OCI-LY7 (cell line): ENCODE measurements around the gene SRSF10. TPM values are rescaled to one million over a fixed set of nuclear protein-coding genes. Genes with fewer than 3 reads are reported as not detected.
A peak's percentile ranks its signal among the peaks of the same experiment; 100 is the strongest.
"Not testable (repeated sequence)": the region's sequence is repeated elsewhere in the genome, so short reads cannot be mapped to it uniquely, and the experiment has no call there.

Source experiments
- BruUV-seq: library from RNA; stranded (reverse); fragments of 400-500 nt; replicated peaks from 2 replicates; lab custom pipeline; 2021; lab: Mats Ljungman, UMichigan
- CTCF ChIA-PET: fragments of 300-600 bp; sonication (Branson Sonifier 250); formaldehyde crosslinking; loops from one replicate; lab custom pipeline; 2022; ENCODE audit warnings: antibody characterized with exemption; ENCODE audit not compliant: unreplicated experiment; lab: Charles Lee
- POLR2A ChIA-PET: fragments of 300-600 bp; sonication (Branson Sonifier 250); formaldehyde crosslinking; loops from one replicate; lab custom pipeline; 2022; ENCODE audit warnings: antibody characterized with exemption; lab: Charles Lee
- DNase-seq: peaks from one replicate; pipeline ENCODE4 v3.0.0-alpha.2; 2015; ENCODE audit warnings: low spot score
- H2AFZ ChIP-seq: fragments of 200-600 bp; sonication (generic), shearing (Covaris generic); 2 replicates; pipeline ENCODE4 v1.6.1; 2014; ENCODE audit warnings: mild to moderate bottlenecking, antibody characterized with exemption, low read length, moderate library complexity
- H3K27ac ChIP-seq: fragments of 200-600 bp; sonication (generic); 2 replicates; pipeline ENCODE4 v1.5.1; 2014; ENCODE audit warnings: mixed run types, low read depth, mild to moderate bottlenecking, moderate library complexity, low read length, inconsistent platforms; ENCODE audit not compliant: poor library complexity, severe bottlenecking
- H3K36me3 ChIP-seq: fragments of 200-600 bp; sonication (generic); 2 replicates; pipeline ENCODE4 v1.6.1; 2014; ENCODE audit warnings: mild to moderate bottlenecking, antibody characterized with exemption, low read length, moderate library complexity, mixed read lengths; ENCODE audit not compliant: insufficient read depth
- H3K4me1 ChIP-seq: fragments of 200-600 bp; sonication (generic); 2 replicates; pipeline ENCODE4 v1.5.1; 2014; ENCODE audit warnings: mild to moderate bottlenecking, low read length; ENCODE audit not compliant: insufficient read depth, poor library complexity, severe bottlenecking
- H3K4me2 ChIP-seq: fragments of 200-600 bp; sonication (generic); 2 replicates; pipeline ENCODE4 v1.6.1; 2014; ENCODE audit warnings: mild to moderate bottlenecking, low read length
- H3K4me3 ChIP-seq: fragments of 200-600 bp; sonication (generic); 2 replicates; pipeline ENCODE4 v1.5.1; 2014; ENCODE audit warnings: mild to moderate bottlenecking, low read depth, low read length; ENCODE audit not compliant: poor library complexity, severe bottlenecking
- H3K79me2 ChIP-seq: fragments of 200-600 bp; sonication (generic); 2 replicates; pipeline ENCODE4 v1.6.1; 2016; ENCODE audit warnings: low read depth, mild to moderate bottlenecking, low read length, moderate library complexity, mixed read lengths; ENCODE audit not compliant: insufficient read depth
- H3K9me2 ChIP-seq: fragments of 200-600 bp; sonication (generic); 2 replicates; pipeline ENCODE4 v1.6.1; 2016; ENCODE audit warnings: mild to moderate bottlenecking, low read length, mixed read lengths; ENCODE audit not compliant: insufficient read depth
- H3K9me3 ChIP-seq: fragments of 200-600 bp; sonication (generic); 2 replicates; pipeline ENCODE4 v1.6.1; 2014; ENCODE audit warnings: mild to moderate bottlenecking, mixed run types, low read length, mixed read lengths
- H4K20me1 ChIP-seq: fragments of 200-600 bp; sonication (generic); 2 replicates; pipeline ENCODE4 v1.6.1; 2014; ENCODE audit warnings: mild to moderate bottlenecking, antibody characterized with exemption, low read length, moderate library complexity, mixed read lengths; ENCODE audit not compliant: insufficient read depth
- CTCF ChIP-seq: fragments of 200-600 bp; sonication (generic); conservative IDR thresholded peaks from 2 replicates; pipeline ENCODE4 v1.5.1; 2014; ENCODE audit warnings: mild to moderate bottlenecking, antibody characterized with exemption, low read length, moderate library complexity, mixed read lengths
- EZH2phosphoT487 ChIP-seq: fragments of 200-600 bp; sonication (generic); IDR thresholded peaks from 2 replicates; pipeline ENCODE4 v1.6.1; 2018; ENCODE audit warnings: low read depth, borderline replicate concordance, mild to moderate bottlenecking, mixed run types, antibody characterized with exemption, low read length, moderate library complexity, mixed read lengths
- intact Hi-C: fragments of 100-400 bp; cut with micrococcal nuclease; formaldehyde crosslinking; loops from one replicate; pipeline ENCODE4 v1.10.0; 2022; ENCODE audit not compliant: unreplicated experiment
- total RNA-seq, 2 experiments: library from RNA; depleted of rRNA in 1 of 2; stranded (reverse); fragments of >200 nt in 1 of 2; shearing (Covaris generic) in 1 of 2; gene quantifications; 2 replicates each; pipeline ENCODE4 v1.2.3, GENCODE V29; 2014 to 2022

Gene SRSF10
- total RNA-seq, 2 experiments from 2014 or later, result 229 to 335 TPM

- Histone ChIP-seq H3K4me1 (peaks cover 63% of the 10 kb centered on the region), H3K9me3 (no peaks in the 10 kb centered on the region), H3K4me2 (peak overlapping the region; percentile 85), H4K20me1 (peaks cover 13% of the 10 kb centered on the region; the same call in 1 of the 2 replicates), H3K27ac (peak overlapping the region; percentile 97), H3K79me2 (peaks cover 34% of the 10 kb centered on the region), H2AFZ (peak overlapping the region; percentile 43; the same call in 1 of the 2 replicates), H3K36me3 (peaks cover 33% of the 10 kb centered on the region), H3K4me3 (peak overlapping the region; percentile 91), H3K9me2 (no peaks in the 10 kb centered on the region)
- CTCF ChIA-PET, result no interaction called here
- POLR2A ChIA-PET, result interaction anchor here (0.6 to 1.7 kb wide), 6 partner anchors 12 to 429 kb away, joined by 3 to 8 read pairs (median 4); no protein-coding TSS in a partner anchor
- TF ChIP-seq EZH2phosphoT487 (no peak), CTCF (peak; percentile 69)
- DNase-seq, result peak; percentile 98
- intact Hi-C loops, result loop anchor here (1.0 to 5.0 kb wide), 7 partner anchors 21 to 617 kb away; partner anchors contain the start of genes FUCA1, HNRNPR, IFNLR1 and SRSF10
- no TSS peak for BruUV-seq
Observed at GRCh38 chr1:23958810-23959460, 21.2 kb downstream of the SRSF10 start.

DNA sequence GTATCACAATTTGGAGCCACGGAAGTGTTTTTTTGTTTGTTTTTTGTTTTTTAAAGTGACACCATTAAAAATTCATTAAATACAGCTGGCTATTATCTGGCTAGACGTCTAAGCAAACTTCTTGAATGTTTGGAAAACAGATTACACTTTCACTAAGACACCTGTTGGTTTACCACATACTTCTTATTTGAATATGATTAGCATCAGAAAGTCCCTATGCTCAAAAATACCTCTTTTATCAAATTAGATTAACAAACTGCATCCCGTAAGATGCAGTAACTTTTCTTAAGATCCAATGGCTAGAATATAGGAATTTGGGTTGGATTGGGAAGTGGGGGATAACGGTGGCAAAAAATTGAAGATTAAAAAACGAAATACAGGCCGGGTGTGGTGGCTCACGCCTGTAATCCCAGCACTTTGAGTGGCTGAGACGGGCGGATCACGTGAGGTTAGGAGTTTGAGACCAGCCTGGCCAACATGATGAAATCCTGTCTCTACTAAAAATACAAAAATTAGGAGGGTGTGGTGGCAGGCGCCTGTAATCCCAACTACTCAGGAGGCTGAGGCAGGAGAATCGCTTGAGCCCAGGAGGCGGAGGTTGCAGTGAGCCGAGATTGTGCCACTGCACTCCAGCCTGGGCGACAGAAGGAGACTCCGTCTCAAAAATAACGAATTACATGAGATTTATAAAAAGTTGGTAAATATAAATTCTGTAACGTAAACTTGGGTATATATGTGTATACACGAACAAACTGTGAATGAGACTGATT lies 21.9 kb downstream of the SRSF10 start:
- H3K4me2 ChIP-seq, result peak overlapping the region; percentile 85
- CTCF ChIA-PET, H3K9me3 ChIP-seq, H3K9me2 ChIP-seq: not testable (repeated sequence)
- peaks cover 13% of the 10 kb centered on the region; the same call in 1 of the 2 replicates for H4K20me1 ChIP-seq
- peak overlapping the region; percentile 97 for H3K27ac ChIP-seq
- BruUV-seq, result TSS peak; percentile 85
- peaks cover 27% of the 10 kb centered on the region for H3K79me2 ChIP-seq
- H3K4me3 ChIP-seq, result peak overlapping the region; percentile 91
- POLR2A ChIA-PET, result interaction anchor here (0.6 to 4.3 kb wide), 8 partner anchors 13 to 947 kb away, joined by 3 to 77 read pairs (median 4); no protein-coding TSS in a partner anchor
- intact Hi-C loops, result loop anchor here (2.0 to 5.0 kb wide), 5 partner anchors 41 to 616 kb away; partner anchors contain the start of genes FUCA1, HNRNPR and IFNLR1
- peaks cover 26% of the 10 kb centered on the region for H3K36me3 ChIP-seq
- H2AFZ ChIP-seq, result peak overlapping the region; percentile 43; the same call in 1 of the 2 replicates
- peaks cover 57% of the 10 kb centered on the region for H3K4me1 ChIP-seq
- peak; percentile 48 for DNase-seq

GRCh38 chr1:23957096-23957495 lies 23.0 kb downstream of the SRSF10 start:
- Histone ChIP-seq H3K79me2 (peaks cover 24% of the 10 kb centered on the region), H4K20me1 (peaks cover 13% of the 10 kb centered on the region; the same call in 1 of the 2 replicates), H3K9me3 (no peaks in the 10 kb centered on the region), H3K4me2 (peak overlapping the region; percentile 85), H3K4me3 (peak overlapping the region; percentile 91), H3K27ac (peak overlapping the region; percentile 97), H3K9me2 (no peaks in the 10 kb centered on the region), H2AFZ (peak overlapping the region; percentile 43), H3K36me3 (peaks cover 22% of the 10 kb centered on the region), H3K4me1 (peaks cover 58% of the 10 kb centered on the region)
- POLR2A ChIA-PET, result interaction anchor here (0.6 to 4.3 kb wide), 14 partner anchors 10 to 386 kb away, joined by 3 to 77 read pairs (median 6); partner anchors contain the start of genes CNR2 and SRSF10
- DNase-seq, result peak; percentile 57
- no peak for TF ChIP-seq EZH2phosphoT487
- no peak for TF ChIP-seq CTCF
- intact Hi-C loops, result loop anchor here (5.0 kb wide), 3 partner anchors 90 to 615 kb away; partner anchors contain the start of genes FUCA1, HNRNPR and IFNLR1
- CTCF ChIA-PET, result interaction anchor here (1.0 to 1.4 kb wide), 2 partner anchors 18 to 41 kb away, joined by 3 to 5 read pairs; no protein-coding TSS in a partner anchor
- BruUV-seq, result no TSS peak
